Measurements from ENCODE around the gene UGT1A4.

UGT1A4 gene

GRCh38 chr2:233718552-233718951, at the start of gene UGT1A4:
Gene UGT1A4 (plus strand): TSS chr2:233718736. CDS start chr2:233718821, 85 bp downstream.
- DNase-seq, result no peak

DNA sequence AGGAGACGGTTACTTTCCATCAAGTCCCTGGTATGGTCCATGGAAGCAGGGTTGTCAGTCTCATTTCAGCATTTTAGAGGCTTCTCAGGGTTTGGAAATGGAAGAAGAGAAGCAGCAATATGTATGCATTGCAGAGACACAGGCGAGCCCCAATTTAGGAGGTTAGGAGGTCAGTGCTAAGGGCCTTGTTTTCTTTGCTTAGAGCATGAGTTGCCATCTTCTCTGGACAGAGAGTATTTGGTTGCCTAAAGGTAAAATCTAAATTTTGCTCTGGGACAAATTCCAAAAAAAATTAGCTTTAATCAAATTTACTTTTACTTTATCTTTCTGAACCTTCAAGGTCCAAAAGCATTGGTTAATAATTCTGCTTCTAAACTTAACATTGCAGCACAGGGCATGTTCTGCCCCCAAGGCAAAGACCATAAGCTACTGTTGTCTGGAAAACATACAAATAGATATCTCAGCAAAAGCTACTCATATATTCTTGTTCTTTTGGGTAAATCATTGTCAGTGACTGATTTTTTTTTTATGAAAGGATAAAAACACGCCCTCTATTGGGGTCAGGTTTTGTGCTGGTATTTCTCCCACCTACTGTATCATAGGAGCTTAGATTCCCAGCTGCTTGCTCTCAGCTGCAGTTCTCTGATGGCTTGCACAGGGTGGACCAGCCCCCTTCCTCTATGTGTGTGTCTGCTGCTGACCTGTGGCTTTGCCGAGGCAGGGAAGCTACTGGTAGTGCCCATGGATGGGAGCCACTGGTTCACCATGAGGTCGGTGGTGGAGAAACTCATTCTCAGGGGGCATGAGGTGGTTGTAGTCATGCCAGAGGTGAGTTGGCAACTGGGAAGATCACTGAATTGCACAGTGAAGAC, 47.0 kb upstream of the UGT1A4 start, which contains the start of gene UGT1A9:
UGT1A9 (plus strand) TSS at position 609 of the 872 bp plus-strand sequence; CDS start at position 646, 37 bp downstream.
- DNase-seq, result no peak

GRCh38 chr2:233672886-233673285, 45.6 kb upstream of the UGT1A4 start:
- no peak for DNase-seq

- no peak for DNase-seq
These were observed 44.6 kb upstream of the UGT1A4 start for GRCh38 chr2:233673896-233674295.

- no peak for DNase-seq
These were observed 44.2 kb upstream of the UGT1A4 start for GRCh38 chr2:233674314-233674713.

DNA sequence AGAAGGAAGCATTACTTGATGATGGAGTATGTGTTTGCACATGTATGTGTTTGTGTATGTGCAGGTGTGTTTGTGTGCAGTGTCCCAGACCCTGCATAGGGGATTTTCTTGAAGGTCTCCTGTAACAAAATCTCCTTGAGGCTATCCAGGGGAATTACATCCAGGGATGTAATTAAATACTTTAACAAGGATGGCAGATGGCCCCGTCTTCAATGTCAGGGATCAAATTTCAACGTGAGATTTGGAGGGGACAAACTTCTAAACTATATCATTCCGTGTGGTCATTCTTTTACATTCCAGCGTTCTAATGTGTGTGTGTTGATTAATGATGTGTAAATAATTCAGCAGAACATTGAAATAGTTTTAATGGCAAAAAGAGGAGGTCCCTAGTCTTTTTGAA, 43.5 kb upstream of the UGT1A4 start:
- DNase-seq, result no peak

DNA sequence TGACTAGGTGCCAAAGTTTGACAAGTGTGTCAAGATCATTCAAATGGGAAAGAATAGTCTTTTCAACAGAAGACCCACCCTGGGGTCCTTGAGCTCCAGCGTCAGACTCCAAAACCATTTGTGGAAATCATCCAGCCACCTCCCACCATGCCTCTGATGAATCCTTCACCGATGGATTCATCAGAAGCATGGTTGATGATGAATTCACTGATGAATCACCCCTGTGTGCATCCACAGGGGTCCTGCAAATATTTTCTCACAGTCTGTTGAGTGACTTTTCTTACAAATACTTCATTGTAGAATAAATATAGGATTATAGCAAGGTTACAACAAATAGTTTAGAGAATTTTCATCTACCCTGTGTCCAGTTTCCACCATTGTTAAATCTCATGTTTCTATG, 42.5 kb upstream of the UGT1A4 start:
- no peak for DNase-seq

DNA sequence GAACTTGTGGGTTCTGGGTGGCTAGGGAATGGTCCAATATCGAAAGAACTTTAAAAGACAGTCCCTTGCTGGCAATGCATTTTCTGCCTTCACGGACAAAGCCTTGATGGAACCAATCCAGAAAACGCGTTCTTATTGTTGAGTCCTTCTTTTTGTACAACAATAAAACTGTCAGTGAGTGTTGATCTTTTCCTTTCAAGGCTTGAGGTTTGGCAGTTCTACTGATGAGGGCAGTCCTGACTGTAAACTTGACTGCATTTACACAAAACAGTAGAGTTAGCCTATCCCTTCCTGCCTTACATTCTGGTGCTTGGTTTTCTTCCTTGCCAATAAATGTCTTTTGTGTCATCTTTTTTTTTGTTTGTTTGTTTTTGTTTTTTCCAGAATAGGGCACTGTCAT, 39.3 kb upstream of the UGT1A4 start:
- no peak for DNase-seq

DNA sequence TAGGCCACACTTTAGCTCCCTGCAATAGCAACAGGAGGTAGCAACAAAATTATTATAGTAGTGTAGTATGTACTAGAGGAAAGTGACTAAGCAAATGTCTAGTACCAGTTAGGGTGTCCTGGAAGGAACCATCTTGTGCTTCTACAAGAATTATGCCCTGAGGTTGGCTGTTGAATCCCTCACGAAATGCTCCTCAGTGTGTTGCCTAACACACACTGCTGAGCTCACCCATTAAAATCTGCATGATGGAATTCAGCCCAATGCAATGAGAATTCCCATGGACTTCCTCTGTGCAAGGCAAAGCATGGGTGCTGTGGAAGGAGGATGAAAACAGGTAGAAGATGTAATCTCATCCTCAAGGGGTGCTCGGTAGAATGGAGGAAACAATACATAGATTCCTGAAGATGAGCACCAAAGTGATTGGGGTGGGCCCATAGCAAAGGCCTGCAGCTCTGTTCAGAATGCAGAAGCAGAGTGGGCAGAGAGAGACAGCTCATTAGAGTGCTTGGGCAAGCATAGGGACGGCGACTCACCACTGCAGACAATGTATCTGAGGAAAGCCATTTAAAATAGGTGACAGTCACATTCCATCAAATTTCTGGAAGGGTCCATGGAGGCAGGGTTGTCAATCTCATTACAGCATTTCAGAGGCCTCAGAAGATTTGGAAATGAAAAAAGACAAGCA, 38.0 kb upstream of the UGT1A4 start:
- no peak for DNase-seq

GRCh38 chr2:233681521-233682099, 36.9 kb upstream of the UGT1A4 start, which contains the start of gene UGT1A7:
Gene UGT1A7 (plus strand): TSS chr2:233681901. CDS start chr2:233681938, 37 bp downstream.
- no peak for DNase-seq

DNA sequence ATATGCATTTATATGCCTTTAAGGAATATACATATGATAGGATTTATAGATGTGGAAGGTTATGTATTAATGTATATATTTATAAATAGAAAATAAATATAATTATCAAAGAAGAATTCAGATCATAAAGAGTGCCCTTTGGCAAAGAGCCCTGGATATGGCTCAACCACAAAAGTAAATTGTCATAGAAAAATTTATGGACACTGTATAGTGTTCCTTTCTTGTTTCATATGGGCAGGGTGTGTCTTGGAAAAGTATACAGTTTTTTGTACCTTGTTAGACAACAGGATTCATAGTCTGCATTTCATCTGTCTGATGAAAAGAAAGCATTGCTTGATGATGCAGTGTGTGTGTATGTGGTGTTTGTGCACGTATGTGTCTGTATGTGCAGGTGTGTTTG, 33.9 kb upstream of the UGT1A4 start:
- DNase-seq, result no peak

- no peak for DNase-seq
These were observed 31.6 kb upstream of the UGT1A4 start for GRCh38 chr2:233686928-233687327.

DNA sequence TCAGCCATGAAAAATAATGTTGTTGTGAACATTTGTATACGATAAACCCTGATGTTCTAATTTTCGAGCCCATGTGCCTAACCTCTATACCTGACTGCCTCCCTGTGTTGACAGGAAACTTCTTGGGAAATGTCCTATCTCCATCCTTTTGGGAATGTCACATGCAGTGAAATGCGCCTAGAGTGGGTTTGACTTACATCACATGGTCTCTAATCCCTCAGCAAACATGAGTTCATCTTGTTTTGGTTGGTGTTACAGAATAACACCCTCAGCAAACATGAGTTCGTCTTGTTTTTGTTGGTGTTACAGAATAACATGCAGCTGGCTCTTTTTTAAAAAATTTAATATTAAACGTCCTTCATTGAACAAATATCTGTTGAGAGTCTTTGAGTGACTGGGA, 30.2 kb upstream of the UGT1A4 start:
- no peak for DNase-seq

DNA sequence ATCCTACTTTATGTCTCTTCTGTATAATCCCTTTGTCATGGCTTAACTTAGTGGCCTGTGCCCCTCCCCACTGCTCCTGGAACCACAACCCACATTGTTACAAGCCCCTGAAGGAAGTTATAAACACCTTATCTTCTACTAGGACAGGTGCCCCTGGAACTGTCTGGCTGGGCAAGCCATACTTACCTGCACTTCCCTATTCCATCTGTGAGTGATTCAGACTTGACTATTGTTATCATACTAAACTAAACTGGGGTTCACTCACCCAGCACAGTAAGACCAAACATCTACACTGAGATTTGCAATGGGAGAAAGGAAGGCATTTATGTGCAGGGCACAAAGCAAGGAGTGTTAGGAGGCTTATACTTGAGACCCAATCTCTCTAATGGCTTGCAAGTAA, 29.5 kb upstream of the UGT1A4 start:
- no peak for DNase-seq

DNA sequence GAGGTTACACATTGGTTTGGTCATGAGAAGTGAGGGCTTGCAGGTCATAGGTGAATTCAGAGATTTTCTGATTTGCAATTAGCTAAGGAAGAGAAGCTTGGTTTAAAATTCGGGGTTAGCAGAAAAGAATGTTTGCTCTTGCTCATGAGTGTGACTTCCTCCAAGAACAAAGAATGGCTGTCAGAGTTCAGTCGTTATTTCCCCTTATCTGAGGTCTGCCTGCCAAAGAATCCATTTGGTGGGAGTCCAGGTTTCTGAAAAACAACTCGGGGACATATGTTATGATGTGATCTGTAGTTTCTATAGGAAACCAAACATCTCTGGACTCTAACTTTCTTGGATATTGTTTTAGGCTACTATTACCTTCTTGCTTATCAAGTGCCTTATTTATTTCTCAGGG, 29.0 kb upstream of the UGT1A4 start:
- DNase-seq, result no peak

DNA sequence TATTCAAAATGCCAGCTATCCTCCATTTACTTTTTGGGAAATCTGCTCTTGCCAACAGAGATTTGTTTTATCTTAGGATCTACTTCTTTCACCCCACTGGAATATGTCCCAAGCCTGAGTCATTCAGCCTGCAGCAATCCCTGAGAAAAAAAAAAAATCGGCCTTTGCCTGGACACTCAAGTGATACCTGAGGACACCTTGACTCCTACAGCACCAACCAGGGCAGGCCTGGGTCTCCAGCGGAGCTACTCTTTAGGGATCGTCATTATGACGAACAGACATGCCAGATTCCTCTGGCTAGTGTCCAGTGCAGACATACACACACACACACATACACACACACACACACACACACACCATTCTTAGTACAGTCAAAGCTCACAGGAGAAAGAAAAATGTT, 28.1 kb upstream of the UGT1A4 start:
- DNase-seq, result no peak

DNA sequence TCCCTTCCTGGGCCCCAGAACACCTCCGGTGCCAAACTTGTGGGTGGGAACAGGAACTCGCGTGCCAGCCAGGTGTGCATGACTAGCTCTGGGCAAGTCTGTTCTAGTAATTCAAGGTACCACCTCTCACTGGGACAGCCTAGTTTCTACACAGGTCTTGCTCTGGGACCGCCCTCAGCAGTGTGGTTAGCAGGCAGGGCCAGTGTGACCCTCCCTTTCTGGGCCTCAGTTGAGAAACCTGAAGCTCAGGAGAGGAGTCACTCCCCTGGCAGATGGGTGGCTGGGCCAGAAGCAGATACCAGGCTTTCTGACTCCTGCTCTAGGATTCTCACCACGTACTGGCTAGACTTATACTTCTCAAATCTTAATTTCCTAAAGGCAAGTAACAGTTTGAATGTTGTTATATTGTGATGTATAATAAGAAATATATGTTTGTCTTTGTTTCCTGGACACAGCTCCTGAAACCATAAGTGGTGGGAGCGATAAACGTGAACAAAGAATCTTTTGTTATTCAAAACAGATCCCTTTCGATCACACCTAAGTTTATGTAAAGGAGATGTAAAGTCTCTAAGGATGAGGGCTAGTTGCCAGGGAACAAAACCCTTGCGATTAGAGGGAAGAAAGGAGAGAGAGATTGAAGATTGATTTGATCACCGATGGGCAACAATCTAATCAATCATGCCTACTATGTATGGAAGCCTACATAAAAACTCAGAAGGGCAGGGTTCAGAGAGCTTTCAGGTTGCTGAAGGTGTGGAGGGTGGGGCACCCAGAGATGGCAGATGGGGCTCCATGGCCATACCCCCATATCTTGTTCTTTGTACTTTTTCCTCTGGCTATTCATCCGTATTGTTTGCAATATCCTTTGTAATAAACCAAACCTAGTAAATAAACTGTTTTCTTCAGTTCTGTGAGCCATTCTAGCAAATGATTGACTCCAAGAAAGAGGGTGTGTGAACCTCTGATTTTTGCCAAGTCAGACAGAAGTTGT, 26.8 kb upstream of the UGT1A4 start:
- DNase-seq, result no peak

DNA sequence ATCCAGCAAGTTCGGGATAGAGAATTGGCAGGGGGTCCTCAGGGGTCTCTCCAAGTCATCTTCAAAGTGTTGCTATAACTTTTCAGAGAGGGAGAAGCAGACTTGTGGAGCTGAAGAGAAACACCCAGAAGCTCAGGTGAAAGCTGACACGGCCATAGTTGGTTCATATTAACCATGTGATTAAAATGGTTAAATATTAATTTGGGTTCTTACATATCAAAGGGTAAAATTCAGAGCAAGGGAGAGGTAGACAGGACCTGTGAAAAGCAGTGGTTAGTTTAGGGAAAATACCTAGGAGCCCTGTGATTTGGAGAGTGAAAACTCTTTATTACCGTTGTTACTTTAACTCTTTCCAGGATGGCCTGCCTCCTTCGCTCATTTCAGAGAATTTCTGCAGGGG, 25.9 kb upstream of the UGT1A4 start, which contains the start of gene UGT1A6:
UGT1A6 (plus strand) TSS at position 243 of the 400 bp plus-strand sequence; CDS start at position 358, 115 bp downstream.
- no peak for DNase-seq

DNA sequence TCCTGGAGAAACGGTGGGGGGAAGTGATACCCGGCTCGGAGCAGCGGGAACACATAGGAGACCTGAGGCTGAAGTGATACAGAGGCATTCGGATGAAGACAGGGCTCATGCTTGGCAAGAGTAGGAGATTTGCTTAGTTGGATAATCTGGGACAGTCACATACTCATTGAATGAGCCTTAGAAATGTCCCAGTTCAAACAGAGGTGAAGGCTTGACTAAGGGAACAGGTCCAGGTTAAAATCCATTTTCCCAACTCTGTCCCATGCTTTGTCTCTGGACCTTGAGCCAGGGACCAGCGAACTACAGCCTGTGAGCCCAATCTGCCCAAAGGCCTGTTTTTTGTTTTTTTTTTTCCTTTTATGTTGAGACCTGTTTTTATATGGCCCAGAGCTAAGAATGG, 24.6 kb upstream of the UGT1A4 start:
- no peak for DNase-seq

- DNase-seq, result no peak
These were observed 19.8 kb upstream of the UGT1A4 start for GRCh38 chr2:233698740-233699139.

All from anterior cingulate cortex (tissue), 58 donors.